GM12878 (cell line): ENCODE measurements around the gene ATP6V1G2. TPM values are rescaled to one million over a fixed set of nuclear protein-coding genes. Genes with fewer than 3 reads are reported as not detected.
A peak's percentile ranks its signal among the peaks of the same experiment; 100 is the strongest.

ENCODE experiments used
- ATAC-seq: fragments of 200-7000 bp; cut with Tn5 transposase; 3 replicates; pipeline ENCODE4 v1.9.1; 2020; ENCODE audit warnings: mild to moderate bottlenecking, moderate library complexity
- BruUV-seq: library from RNA; stranded (reverse); fragments of 400-500 nt; replicated peaks from 2 replicates; lab custom pipeline; 2021; lab: Mats Ljungman, UMichigan
- CTCF ChIA-PET: fragments of 300-600 bp; sonication (Branson Sonifier 250); formaldehyde crosslinking; extraction: SDS; loops from one replicate; lab custom pipeline; 2021; ENCODE audit warnings: inconsistent platforms; lab: Yijun Ruan, JAX
- POLR2A ChIA-PET: fragments of 350-600 bp; formaldehyde crosslinking; extraction: SDS; loops from one replicate; lab custom pipeline; 2021; ENCODE audit warnings: inconsistent platforms; lab: Charles Lee
- RAD21 ChIA-PET: fragments of 300-600 bp; sonication (Branson Sonifier 250); formaldehyde crosslinking; loops from one replicate; lab custom pipeline; 2023; ENCODE audit warnings: antibody characterized with exemption; ENCODE audit not compliant: unreplicated experiment; lab: Charles Lee
- SMC1A ChIA-PET: fragments of 300-600 bp; sonication (Branson Sonifier 250); formaldehyde crosslinking; loops from one replicate; lab custom pipeline; 2023; ENCODE audit not compliant: unreplicated experiment, uncharacterized antibody; lab: Charles Lee
- DNase-seq: peaks from one replicate; pipeline ENCODE4 v3.0.0-alpha.2; 2011; ENCODE audit warnings: low read depth, low spot score
- FAIRE-seq: peaks from 3 replicates; lab custom pipeline; 2011; peaks lifted over from hg19 to GRCh38; lab: Jason Lieb, UNC
- H2AFZ ChIP-seq: 2 replicates; pipeline ENCODE4 v1.6.0; 2011; ENCODE audit warnings: low read depth, low read length, control low read depth; ENCODE audit not compliant: control insufficient read depth
- H3K27ac ChIP-seq: 2 replicates; pipeline ENCODE4 v1.5.1; 2011; ENCODE audit warnings: control low read depth; ENCODE audit not compliant: control insufficient read depth, insufficient read depth
- H3K27me3 ChIP-seq, 2 experiments: replicated peaks in 1 of 2; 2 replicates each; pipeline versions ENCODE4 v1.6.0 to v1.6.1; 2011; ENCODE audit warnings: low read length in 1 of 2; ENCODE audit not compliant: control insufficient read depth in 2 of 2, insufficient read depth in 2 of 2
- H3K36me3 ChIP-seq, 2 experiments: 2 replicates each; pipeline ENCODE4 v1.5.1; 2011; ENCODE audit warnings: low read length in 1 of 2; ENCODE audit not compliant: control insufficient read depth in 2 of 2, insufficient read depth in 2 of 2
- H3K4me1 ChIP-seq: 2 replicates; pipeline ENCODE4 v1.6.1; 2011; ENCODE audit warnings: mild to moderate bottlenecking, low read length, moderate library complexity, mixed read lengths; ENCODE audit not compliant: control insufficient read depth, insufficient read depth
- H3K4me2 ChIP-seq: 2 replicates; pipeline ENCODE4 v1.6.0; 2011; ENCODE audit warnings: control low read depth; ENCODE audit not compliant: control insufficient read depth, insufficient read depth
- H3K4me3 ChIP-seq: fragments of 200-600 bp; sonication (generic); 2 replicates; pipeline ENCODE4 v1.5.1; 2016
- H3K79me2 ChIP-seq: 2 replicates; pipeline ENCODE4 v1.6.0; 2011; ENCODE audit warnings: low read length; ENCODE audit not compliant: control insufficient read depth, insufficient read depth
- H3K9ac ChIP-seq: 2 replicates; pipeline ENCODE4 v1.8.0; 2011; ENCODE audit warnings: low read length, control low read depth, mixed read lengths; ENCODE audit not compliant: control insufficient read depth, insufficient read depth
- H3K9me3 ChIP-seq: replicated peaks from 3 replicates; pipeline ENCODE4 v1.5.1; 2011; ENCODE audit warnings: mild to moderate bottlenecking, low read length; ENCODE audit not compliant: control insufficient read depth, insufficient read depth
- H4K20me1 ChIP-seq: 2 replicates; pipeline ENCODE4 v1.6.0; 2011; ENCODE audit not compliant: control insufficient read depth, insufficient read depth
- CBFB ChIP-seq: IDR thresholded peaks from 2 replicates; pipeline ENCODE4 v1.6.1; 2016; ENCODE audit warnings: antibody characterized with exemption, low read depth
- CREB1 ChIP-seq: IDR thresholded peaks from 2 replicates; pipeline ENCODE4 v1.6.1; 2012; ENCODE audit warnings: low read depth, mild to moderate bottlenecking, inconsistent platforms
- EED ChIP-seq: sonication (generic); IDR thresholded peaks from 2 replicates; pipeline ENCODE4 v1.6.1; 2016; ENCODE audit warnings: antibody characterized with exemption, low read depth
- FOS ChIP-seq: IDR thresholded peaks from 3 replicates; pipeline ENCODE4 v1.6.1; 2011; ENCODE audit warnings: borderline replicate concordance; ENCODE audit not compliant: insufficient read length; ENCODE audit errors: extremely low read depth
- HDGF ChIP-seq: fragments of 450-650 bp; IDR thresholded peaks from 2 replicates; pipeline ENCODE4 v1.6.1; 2016; ENCODE audit warnings: antibody characterized with exemption
- IKZF1 ChIP-seq: fragments of 450-650 bp; conservative IDR thresholded peaks from 2 replicates; pipeline ENCODE4 v1.6.1; 2017; ENCODE audit warnings: antibody characterized with exemption, mild to moderate bottlenecking
- RB1 ChIP-seq: fragments of 450-650 bp; formaldehyde crosslinking; IDR thresholded peaks from 2 replicates; pipeline ENCODE4 v1.6.1; 2017; ENCODE audit warnings: mild to moderate bottlenecking, borderline replicate concordance
- SMAD5 ChIP-seq: IDR thresholded peaks from 2 replicates; pipeline ENCODE4 v1.6.1; 2016; ENCODE audit warnings: antibody characterized with exemption, low read depth
- SMC3 ChIP-seq: IDR thresholded peaks from 2 replicates; pipeline ENCODE4 v1.6.1; 2011; ENCODE audit warnings: low read length, improper control_type of control experiment, borderline replicate concordance
- SP1 ChIP-seq: IDR thresholded peaks from one replicate; pipeline ENCODE4 v1.6.1; 2011; ENCODE audit warnings: low read depth, low read length
- TCF12 ChIP-seq: IDR thresholded peaks from 2 replicates; pipeline ENCODE4 v1.6.1; 2011; ENCODE audit warnings: low read depth, mild to moderate bottlenecking, low read length
- WGBS: methylation state at CpG from one replicate; pipeline ENCODE4 v1.1.6; 2016; ENCODE audit warnings: low lambda C conversion rate; ENCODE audit not compliant: insufficient replicate concordance, insufficient coverage; ENCODE audit errors: missing lambda C conversion rate; 5-methylcytosine and 5-hydroxymethylcytosine counted together
- in situ Hi-C: fragments of 300-500 bp; cut with MboI; formaldehyde crosslinking; loops from 9 replicates; pipeline ENCODE4 v1.14.3; 2018; ENCODE audit warnings: mixed read lengths
- intact Hi-C: fragments of 100-400 bp; cut with micrococcal nuclease; formaldehyde crosslinking; loops from one replicate; pipeline ENCODE4 v1.14.2; 2022; ENCODE audit not compliant: unreplicated experiment
- polyA plus RNA-seq, 11 experiments: library from polyadenylated mRNA; depleted of rRNA in 4 of 11; unstranded in 6 of 11; stranded (reverse) in 5 of 11; fragments of >200 nt; fragmentation: Nextera tagmentation in 4 of 11; fragmentation: Illumina TruSeq in 1 of 11; extraction: Ambion mirVana in 4 of 11; extraction: Trizol in 1 of 11; gene quantifications; 1 replicate in 1 of 11; 2 replicates in 10 of 11; pipeline versions ENCODE4 v1.2.1 to v1.2.3, GENCODE V29; 2011 to 2016; ENCODE audit warnings: inconsistent platforms in 2 of 11, missing spikeins in 2 of 11, low read depth in 1 of 11
- total RNA-seq, 4 experiments: library from RNA; depleted of rRNA in 3 of 4; stranded (reverse); fragments of >200 nt in 3 of 4; fragmentation: Illumina TruSeq in 1 of 4; extraction: Trizol in 1 of 4; gene quantifications; 2 replicates each; pipeline versions ENCODE4 v1.2.1 to v1.2.3, GENCODE V29; 2013 to 2021
- TF ChIP-seq, protein P1 (sequence below): IDR thresholded peaks from 2 replicates; pipeline ENCODE4 v1.6.1; 2012; ENCODE audit warnings: improper control_type of control experiment, low read depth, low read length; ENCODE audit not compliant: insufficient replicate concordance
- TF ChIP-seq, protein P2 (sequence below): fragments of 150-350 bp; IDR thresholded peaks from 2 replicates; pipeline ENCODE4 v1.6.1; 2016; ENCODE audit warnings: low read depth, low read length
- TF ChIP-seq, protein P3 (sequence below): IDR thresholded peaks from 2 replicates; pipeline ENCODE4 v1.6.1; 2011; ENCODE audit warnings: borderline replicate concordance, low read depth, mild to moderate bottlenecking, moderate library complexity, mixed read lengths, low read length; ENCODE audit not compliant: insufficient read depth; ENCODE audit errors: extremely low read length

ATP6V1G2 gene
- total and polyA plus RNA-seq, 10 of the 15 experiments (the other 5 are each of a cell fraction or from before 2014, with no cell fraction given), result 0.45 to 8.9 (median 2.8) TPM

DNA sequence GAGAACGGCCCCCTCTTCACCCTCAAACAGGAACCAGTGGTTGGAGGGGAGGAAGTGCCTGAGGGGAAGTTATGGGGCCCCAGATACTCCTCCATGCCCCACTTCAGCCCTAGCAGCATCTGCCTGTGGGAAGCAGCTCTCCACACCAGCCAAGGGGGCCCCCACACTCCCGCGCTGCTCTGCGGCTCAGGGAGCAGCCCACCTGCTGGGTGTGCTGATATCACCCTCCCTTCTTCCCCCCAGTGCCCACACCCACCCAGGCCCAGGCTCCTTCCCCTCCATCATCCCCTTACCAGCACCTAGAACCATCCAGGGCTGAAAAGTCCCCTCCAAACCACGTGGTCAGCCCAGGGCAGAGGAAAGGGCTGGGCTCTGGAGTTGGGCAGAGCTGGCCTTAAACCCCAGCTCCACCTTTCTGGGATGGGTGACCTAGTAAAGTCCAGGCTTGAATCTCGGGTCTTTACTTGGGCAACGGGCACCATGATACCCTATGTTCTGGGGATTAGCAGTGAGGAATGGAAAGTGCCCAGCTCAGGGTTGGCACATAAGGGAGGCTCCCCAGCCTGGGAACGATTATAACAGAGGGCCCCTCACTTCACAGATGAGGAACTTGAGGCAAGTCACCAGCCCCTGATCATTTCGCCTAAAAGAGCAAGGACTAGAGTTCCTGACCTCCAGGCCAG, 40.3 kb upstream of the ATP6V1G2 start:
- CTCF ChIA-PET, result interaction anchor here (1.3 to 31.0 kb wide), 4 partner anchors 6 to 36 kb away, joined by 3 to 2098 read pairs (median 789); partner anchors contain the start of genes ATP6V1G2, DDX39B, LST1 and LTA
- Histone ChIP-seq H3K36me3 (no peaks in the 10 kb centered on the region), H3K27ac (peak overlapping the region; percentile 75), H3K79me2 (peaks cover 12% of the 10 kb centered on the region), H3K9me3 (no peaks in the 10 kb centered on the region), H4K20me1 (no peaks in the 10 kb centered on the region), H3K27me3 (no peaks in the 10 kb centered on the region), H2AFZ (peak overlapping the region; percentile 54), H3K4me3 (peak overlapping the region; percentile 68; the same call in 1 of the 2 replicates), H3K9ac (peak overlapping the region; percentile 51), H3K4me2 (peak overlapping the region; percentile 60), H3K4me1 (peaks cover 46% of the 10 kb centered on the region)
- no peak for FAIRE-seq
- ATAC-seq, result peak; percentile 54
- SMC1A ChIA-PET, result interaction anchor here (0.9 to 45.5 kb wide), 6 partner anchors 8 to 94 kb away, joined by 3 to 1989 read pairs (median 30); partner anchors contain the start of genes ATP6V1G2, DDX39B, LTA and NCR3
- RAD21 ChIA-PET, result interaction anchor here (0.6 to 17.5 kb wide), 9 partner anchors 9 to 152 kb away, joined by 3 to 620 read pairs (median 5); partner anchors contain the start of genes ATP6V1G2, LTA, NCR3 and NFKBIL1
- no TSS peak for BruUV-seq
- in situ Hi-C loops, result no loop called here
- 30% methylated on average over 9 of the region's 9 CpGs for WGBS
- intact Hi-C loops, result no loop called here
- DNase-seq, result no peak
- POLR2A ChIA-PET, result interaction anchor here (0.5 to 17.1 kb wide), 14 partner anchors 9 to 311 kb away, joined by 3 to 282 read pairs (median 4); partner anchors contain the start of genes AIF1, ATP6V1G2, DDX39B and EHMT2
- TF ChIP-seq RB1 (no peak), TCF12 (no peak), SMAD5 (0 out of 2 replicates have a peak, but pooled peaks have one; percentile 38), HDGF (peak; percentile 62; the same call in 1 of the 2 replicates), SP1 (peak; percentile 27), FOS (no peak), SMC3 (no peak), IKZF1 (peak; percentile 61; the same call in 1 of the 2 replicates), CREB1 (no peak), CBFB (no peak), EED (peak; percentile 65)
- TF ChIP-seq, protein P1, sequence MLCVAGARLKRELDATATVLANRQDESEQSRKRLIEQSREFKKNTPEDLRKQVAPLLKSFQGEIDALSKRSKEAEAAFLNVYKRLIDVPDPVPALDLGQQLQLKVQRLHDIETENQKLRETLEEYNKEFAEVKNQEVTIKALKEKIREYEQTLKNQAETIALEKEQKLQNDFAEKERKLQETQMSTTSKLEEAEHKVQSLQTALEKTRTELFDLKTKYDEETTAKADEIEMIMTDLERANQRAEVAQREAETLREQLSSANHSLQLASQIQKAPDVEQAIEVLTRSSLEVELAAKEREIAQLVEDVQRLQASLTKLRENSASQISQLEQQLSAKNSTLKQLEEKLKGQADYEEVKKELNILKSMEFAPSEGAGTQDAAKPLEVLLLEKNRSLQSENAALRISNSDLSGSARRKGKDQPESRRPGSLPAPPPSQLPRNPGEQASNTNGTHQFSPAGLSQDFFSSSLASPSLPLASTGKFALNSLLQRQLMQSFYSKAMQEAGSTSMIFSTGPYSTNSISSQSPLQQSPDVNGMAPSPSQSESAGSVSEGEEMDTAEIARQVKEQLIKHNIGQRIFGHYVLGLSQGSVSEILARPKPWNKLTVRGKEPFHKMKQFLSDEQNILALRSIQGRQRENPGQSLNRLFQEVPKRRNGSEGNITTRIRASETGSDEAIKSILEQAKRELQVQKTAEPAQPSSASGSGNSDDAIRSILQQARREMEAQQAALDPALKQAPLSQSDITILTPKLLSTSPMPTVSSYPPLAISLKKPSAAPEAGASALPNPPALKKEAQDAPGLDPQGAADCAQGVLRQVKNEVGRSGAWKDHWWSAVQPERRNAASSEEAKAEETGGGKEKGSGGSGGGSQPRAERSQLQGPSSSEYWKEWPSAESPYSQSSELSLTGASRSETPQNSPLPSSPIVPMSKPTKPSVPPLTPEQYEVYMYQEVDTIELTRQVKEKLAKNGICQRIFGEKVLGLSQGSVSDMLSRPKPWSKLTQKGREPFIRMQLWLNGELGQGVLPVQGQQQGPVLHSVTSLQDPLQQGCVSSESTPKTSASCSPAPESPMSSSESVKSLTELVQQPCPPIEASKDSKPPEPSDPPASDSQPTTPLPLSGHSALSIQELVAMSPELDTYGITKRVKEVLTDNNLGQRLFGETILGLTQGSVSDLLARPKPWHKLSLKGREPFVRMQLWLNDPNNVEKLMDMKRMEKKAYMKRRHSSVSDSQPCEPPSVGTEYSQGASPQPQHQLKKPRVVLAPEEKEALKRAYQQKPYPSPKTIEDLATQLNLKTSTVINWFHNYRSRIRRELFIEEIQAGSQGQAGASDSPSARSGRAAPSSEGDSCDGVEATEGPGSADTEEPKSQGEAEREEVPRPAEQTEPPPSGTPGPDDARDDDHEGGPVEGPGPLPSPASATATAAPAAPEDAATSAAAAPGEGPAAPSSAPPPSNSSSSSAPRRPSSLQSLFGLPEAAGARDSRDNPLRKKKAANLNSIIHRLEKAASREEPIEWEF, result no peak
- TF ChIP-seq, protein P2, sequence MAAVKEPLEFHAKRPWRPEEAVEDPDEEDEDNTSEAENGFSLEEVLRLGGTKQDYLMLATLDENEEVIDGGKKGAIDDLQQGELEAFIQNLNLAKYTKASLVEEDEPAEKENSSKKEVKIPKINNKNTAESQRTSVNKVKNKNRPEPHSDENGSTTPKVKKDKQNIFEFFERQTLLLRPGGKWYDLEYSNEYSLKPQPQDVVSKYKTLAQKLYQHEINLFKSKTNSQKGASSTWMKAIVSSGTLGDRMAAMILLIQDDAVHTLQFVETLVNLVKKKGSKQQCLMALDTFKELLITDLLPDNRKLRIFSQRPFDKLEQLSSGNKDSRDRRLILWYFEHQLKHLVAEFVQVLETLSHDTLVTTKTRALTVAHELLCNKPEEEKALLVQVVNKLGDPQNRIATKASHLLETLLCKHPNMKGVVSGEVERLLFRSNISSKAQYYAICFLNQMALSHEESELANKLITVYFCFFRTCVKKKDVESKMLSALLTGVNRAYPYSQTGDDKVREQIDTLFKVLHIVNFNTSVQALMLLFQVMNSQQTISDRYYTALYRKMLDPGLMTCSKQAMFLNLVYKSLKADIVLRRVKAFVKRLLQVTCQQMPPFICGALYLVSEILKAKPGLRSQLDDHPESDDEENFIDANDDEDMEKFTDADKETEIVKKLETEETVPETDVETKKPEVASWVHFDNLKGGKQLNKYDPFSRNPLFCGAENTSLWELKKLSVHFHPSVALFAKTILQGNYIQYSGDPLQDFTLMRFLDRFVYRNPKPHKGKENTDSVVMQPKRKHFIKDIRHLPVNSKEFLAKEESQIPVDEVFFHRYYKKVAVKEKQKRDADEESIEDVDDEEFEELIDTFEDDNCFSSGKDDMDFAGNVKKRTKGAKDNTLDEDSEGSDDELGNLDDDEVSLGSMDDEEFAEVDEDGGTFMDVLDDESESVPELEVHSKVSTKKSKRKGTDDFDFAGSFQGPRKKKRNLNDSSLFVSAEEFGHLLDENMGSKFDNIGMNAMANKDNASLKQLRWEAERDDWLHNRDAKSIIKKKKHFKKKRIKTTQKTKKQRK, result no peak
- TF ChIP-seq, protein P3, sequence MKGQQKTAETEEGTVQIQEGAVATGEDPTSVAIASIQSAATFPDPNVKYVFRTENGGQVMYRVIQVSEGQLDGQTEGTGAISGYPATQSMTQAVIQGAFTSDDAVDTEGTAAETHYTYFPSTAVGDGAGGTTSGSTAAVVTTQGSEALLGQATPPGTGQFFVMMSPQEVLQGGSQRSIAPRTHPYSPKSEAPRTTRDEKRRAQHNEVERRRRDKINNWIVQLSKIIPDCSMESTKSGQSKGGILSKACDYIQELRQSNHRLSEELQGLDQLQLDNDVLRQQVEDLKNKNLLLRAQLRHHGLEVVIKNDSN, result peak; percentile 22
